Activated T-cell treated with anti-CD3 and anti-CD28 coated beads for 1 hour (primary cell): Measurements from ENCODE around the gene PEX3.
"Not testable (repeated sequence)": the region's sequence is repeated elsewhere in the genome, so short reads cannot be mapped to it uniquely, and the experiment has no call there.

Experiments
- DNase-seq: peaks from one replicate; pipeline ENCODE4 v3.0.0-alpha.2; 2020; ENCODE audit warnings: low read depth

PEX3 gene

DNA sequence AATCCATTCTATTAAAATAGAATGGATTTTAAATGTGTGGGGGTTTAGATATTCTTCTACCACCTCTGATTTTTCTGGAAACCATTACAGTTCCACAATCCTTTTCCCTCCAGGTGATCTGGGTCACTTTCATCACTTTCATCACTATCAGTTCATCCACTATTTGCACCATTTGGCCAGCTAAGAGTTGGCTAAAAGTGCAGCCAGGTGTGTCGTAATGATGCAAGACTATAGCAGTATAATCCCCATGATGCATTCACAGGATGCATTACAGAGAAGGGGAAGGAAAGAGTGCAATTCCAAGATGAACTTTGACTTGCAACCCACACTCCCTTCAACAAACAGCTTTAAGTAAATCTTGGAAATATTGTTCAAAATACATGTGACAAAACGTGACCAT is 56.0 kb downstream of the PEX3 start:
- no peak for DNase-seq

DNA sequence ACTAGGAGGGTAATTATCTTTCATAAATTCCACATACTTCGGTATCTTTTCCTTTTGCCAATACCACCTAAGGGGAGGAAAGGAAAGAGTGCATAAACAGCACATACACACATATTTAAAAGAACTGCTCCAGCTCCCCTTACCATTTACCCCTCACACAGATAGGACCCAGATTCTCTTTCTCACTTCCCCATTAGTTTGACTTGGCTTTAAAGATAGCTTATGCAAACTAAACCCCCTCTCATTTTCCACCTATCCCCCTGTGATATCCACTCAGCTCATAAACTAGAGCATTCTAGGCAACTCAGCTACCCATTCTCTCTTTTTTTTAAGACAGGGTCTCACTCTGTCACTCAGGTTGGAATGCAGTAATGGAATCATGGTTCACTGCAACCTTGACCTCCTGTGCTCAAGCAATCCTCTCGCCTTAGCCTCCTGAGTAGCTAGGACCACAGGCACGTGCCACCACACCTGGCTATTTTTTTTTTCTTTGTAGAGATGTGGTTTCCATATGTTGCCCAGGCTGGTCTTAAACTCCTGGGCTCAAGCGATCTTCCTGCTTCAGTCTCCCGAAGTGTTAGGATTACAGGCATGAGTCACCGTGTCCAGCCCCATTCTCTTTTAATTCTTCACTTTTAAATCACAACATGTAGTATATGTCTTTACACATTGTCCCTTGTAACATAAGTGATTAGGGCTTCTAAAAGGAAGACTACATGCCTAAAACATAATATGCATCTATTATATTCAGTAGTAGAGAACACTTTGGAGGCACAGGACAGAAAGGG is 56.9 kb downstream of the PEX3 start:
- no peak for DNase-seq

DNA sequence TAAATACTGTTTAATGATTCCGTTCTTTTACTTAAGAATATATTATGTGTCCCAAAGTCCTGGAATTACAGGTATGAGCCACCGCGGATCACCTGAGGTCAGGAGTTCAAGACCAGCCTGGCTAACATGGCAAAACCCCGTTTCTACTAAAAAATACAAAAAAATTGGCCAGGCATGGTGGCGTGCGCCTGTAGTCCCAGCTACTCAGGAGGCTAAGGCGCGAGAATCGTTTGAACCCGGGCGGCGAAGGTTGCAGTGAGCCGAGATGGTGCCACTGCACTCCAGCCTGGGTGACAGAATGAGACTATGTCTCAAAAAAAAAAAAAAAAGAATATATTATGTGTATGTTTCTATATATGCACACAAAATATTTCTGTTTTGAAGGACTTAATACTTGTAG is 59.7 kb downstream of the PEX3 start:
- not testable (repeated sequence) for DNase-seq

DNA sequence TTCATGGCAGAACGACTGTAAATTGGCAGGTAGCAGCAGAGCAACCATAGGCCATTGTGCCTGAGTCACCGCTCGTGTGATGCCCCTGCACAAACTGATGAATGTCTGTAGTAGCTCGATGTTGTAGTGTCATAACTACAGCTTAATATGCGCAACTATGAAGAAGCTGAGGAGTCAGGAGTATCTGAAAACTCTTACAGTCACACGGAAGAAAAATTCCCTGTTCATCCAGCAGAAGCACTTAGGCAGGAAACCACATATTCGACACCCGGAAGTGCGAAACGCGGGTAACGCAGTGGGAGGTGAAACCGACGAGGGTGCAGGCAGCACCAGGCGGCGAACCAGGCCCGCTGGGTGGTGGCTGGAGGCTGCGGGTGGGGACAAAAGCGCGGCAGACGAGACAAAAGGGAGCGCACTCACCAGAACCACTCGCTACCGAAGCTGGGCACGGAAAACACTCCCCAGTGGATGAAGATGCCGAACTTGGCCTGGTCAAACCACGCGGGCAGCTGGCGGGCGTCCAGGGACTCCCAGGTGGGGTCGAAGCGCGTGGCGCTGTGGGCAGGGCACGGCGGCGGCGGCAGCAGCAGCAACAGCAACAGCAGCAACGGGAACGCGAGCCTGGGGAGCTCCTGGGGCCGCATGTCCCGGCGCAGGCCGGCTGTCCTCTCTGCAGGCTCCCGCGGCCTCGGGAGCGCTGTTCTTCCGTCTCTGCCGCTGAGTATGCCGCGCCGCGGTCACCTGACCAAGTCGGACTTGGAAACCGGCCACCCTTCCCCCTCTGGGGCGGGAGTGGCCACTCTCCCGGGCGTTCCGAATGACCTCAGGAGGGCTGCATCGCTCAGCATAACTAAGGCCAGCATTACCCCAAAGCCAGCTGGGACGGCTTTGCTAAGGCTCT is 60.6 kb downstream of the PEX3 start, which contains the start of gene FUCA2:
Gene FUCA2, minus strand, starts transcription at position 730 of the 901 bp plus-strand sequence. Its CDS starts 86 bp downstream, at position 644.
- peak; percentile 40 for DNase-seq

DNA sequence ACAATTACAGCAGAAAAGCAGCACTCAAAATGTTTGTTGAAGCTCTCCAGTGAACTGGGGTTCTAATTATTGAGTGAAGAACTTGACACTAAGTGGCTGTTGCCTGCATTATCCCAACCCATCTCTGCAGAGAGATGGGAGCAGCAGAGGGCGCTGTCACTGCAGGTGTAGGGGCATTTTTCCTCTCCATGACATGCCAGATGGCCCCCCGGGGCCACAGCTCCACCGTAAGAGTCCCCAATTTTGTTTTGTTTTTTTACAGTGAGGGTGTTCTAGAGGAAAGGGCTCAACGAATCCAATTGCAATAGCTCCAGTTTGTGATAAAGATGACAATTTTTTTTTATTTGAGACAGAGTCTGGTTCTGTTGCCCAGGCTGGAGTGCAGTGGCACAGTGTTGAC is 62.8 kb downstream of the PEX3 start:
- peak; percentile 26 for DNase-seq

DNA sequence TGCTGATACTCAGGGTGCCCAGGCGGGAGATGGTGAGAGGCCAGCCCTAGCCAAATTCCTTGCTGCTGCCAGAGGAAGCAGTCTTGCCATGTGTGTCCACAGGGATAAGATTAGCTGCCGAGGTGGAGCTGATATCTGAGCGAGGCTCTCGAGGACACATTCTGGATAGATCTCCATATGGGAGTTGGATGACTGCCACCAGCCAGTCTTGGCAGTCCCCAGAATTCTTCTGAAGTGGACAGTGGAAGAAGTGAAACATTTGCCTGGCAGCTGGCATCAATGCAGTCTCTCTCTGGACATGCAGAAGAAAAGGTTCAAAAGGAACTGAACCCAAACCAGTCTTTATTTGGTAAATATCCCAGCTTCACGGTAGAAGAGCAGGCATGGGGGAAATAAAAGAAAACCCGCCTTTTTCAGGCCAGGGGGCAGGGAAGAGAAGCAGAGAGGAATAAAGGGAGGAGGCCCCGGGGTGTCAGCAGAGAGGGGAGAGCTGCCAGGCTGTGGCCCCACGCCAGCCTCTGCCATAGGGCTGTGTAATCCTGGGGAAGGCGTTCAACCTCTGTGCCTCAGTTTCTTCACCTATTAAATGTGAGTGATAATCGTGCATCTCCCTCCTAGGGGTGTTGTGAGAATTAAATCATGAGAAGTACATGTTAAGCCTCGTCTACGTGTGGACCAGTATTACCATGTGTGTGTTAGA is 64.6 kb downstream of the PEX3 start:
- DNase-seq = no peak

DNA sequence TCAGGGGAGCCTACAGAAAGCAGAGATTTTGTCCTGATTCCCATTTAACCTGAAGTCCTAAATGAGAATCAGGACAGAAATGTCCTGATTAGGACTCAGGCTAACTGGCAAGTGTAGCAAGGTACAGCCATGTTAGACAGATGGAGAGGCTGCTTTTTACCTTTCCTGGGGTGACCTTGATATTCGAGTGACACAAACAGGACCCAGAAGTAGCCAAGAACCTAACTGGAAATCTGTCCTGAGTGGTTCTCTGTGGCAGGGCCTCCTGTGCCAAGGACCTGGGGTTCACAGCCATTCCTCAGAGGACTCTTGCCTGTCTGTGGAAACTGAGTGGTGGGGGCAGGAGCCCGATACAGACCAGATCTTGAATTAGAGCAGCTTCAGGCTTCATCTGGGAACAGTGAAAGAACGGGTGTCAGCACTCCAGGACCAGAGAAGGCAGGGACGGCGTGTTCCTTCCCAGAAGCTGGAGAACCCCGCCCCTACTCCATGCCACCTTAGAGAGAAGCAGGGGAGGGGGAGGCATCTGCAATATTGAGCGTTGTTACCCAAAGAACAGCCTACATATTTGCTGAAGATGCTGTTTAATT is 65.3 kb downstream of the PEX3 start:
- DNase-seq = no peak

DNA sequence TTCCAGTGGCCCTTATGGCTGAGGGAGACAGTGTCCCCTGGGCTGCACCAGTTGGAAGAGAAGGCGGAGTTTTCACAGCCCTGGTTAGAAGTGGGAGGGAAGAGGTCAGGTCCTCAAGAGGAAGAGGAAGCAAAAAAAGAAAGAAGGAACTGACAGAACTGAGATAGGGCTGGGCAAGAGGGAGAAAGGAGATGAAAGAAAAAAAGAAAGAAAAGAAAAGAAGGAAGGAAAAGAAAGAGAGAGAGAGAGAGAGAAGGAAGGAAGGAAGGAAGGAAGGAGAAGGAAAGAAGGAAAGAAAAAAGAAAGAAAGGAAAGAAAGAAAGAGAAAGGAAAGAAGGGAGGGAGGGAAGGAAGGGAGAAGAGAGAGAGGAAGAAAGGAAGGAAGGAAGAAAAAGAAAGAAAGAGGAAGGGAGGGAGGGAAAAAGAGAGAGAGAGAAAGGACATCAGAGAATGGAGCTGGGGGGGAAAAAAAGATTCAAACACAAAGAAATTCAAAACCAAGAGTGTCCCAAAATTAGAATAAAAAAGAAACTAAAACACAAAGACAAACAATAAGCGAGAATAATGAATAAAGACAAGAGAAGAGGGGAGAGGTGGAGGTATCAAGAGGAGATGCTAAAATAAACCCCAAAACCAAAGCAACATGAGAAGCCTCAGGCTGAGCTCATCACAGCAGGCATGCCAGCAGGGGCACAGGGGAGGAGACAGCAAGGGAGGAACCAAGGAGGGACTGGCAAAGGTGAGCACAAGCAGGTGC is 66.3 kb downstream of the PEX3 start:
- DNase-seq = no peak

DNA sequence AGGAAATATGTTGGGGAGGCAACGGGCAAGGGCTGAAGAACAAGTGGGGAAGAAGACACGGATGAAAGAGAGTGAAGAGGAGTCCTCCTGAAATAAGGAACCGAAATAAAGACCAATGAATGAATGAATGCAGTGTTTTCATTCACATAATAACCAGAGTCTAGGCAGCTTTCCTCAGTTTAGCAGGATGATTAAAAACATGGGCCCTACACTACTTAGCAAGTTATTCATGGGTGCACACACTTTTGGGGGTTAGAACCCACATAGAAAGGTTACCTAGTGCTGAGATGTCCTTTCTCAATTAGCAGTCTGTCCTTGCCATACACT is 66.8 kb downstream of the PEX3 start:
- no peak for DNase-seq

DNA sequence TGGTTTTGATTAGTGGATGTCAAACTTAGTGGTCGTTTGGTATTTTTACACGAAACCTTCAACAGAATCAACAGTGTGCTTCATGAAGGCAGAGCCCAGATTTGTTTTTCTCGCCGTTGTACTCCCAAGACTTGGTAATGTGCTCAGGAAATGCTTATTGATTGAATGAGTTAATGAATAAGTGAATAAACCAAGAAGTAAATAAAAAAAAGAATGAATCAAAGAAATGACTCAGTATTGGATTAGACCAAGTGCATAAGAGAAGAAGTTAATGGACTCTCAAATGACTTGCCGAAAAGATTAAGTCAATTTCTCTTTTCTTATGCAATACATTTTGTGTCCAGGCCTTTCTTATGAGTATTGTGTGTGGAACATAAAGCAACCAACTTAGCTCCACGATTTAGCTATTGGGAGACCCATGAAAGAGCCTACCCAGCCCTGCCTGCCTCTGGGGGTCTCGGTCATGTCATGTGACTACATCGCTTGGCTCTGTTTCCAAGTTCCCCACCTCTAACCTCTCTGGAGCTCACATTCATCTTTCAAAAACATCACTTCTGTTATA is 71.5 kb downstream of the PEX3 start:
- DNase-seq = no peak

DNA sequence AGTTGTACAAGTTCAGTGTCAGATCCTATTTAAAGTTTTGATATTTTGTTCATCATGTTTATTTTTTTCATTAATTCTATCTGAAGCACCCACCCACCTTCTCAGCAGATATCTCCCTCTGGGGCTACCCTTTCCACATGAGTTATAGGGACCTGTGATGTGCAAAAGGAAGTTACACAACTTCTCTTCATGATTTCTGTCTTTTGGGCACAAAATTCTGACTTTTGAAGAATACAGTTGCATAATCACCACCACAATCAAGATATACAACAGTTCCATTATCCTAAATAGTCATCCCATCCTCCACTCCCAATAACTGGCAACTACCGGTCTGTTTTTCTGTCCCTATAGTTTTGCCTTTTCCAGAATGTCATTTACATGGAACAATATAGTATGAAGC is 74.8 kb downstream of the PEX3 start:
- no peak for DNase-seq

DNA sequence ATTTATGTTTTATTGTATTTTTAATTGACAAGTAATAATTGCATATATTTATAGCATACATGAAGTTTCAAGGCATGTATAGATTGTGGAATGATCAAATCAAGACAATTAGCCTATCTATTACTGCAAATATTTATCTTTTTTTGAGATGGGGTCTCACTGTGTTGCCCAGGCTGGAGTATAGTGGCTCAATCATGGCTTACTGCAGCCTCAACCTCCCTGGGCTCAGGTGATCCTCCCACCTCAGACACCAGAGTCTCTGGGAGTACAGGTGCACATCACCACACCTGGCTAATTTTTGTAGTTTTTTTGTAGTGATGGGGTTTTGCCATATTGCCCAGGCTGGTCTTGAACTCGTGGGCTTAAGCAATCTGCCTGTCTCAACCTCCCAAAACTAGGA is 77.1 kb downstream of the PEX3 start:
- DNase-seq = no peak

DNA sequence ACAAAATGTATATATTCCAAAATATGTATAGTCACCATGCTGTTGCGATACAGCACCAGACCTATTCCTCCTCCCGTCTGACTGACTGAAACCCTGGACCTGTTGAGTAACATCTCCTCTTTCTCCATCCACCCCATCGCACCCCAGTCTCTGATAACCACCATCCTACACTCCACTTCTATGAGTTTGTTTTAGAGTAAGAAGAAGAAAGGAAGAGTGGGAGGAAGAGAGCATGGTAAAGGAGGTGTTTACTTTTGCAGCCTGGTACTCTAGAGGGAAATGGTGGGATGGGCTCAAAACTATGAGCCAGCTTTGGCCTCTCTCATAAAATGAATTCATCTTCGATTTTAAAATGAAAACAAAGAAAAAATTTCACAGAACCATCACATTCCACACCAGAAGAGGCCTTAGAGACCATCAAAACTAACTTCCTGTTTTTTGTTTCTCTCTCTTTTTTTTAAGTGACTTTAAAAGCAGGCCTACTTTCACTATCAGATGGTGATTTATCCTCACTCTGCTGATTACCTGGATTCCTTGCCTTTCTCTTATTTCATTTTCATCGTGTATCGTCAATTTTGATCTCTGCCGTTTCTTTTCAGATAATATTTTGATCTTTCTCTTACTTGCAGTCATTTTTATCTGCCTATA is 77.7 kb downstream of the PEX3 start:
- DNase-seq = no peak

DNA sequence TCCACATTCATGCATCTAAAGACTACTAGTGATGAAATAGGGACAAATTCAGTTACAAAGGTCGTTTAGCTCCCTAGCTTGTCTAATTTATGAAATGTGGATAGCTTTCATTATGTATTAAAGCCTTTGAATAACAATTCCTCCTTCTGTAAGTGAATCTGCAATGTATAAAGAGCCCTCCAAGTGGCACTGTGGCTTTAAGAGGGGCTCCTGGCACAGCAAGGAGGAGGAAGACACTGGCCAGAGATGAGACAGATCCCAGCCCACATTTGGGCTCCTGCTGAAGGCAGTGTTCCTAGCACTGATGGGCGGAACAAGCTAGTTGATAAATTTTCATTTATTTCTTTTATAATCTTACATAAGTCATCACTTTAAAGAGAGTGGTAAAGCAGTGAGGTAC is 78.5 kb downstream of the PEX3 start:
- DNase-seq = no peak

DNA sequence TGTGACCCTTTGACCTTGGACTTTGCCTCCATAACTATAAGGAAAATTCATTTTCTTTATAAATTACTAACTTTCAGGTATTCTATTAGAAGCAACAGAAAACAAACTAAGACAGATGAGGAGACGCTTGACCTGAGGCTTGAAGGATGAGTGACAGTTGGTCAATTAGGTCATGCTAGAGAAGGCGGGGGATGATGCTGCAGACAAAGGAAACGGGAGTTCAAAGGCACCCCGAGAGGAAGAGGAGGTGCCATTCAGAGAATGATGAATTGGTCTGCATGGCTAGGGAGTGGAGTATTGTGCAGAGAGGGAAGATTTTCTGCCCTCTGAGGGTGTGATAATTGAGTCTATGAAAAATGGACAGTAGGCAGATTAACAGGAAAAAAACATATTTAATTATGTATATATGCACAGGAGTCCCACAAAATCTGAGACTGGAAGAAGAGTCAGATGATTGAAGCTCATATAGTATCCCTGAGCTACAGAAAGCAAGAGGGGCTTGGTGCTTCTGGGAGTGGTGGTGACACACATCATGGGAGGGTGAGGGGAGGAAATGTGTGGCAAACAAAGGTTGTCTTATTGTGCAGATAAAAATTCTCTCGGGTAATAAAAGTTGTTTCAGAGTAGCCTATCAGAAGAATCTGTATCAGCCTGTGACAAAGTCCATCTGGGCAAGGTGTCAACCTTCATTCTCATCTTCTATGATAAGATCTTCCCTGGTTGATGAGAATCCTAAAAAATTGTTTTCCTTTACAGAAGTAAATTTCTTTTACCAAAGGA is 81.3 kb downstream of the PEX3 start:
- no peak for DNase-seq

DNA sequence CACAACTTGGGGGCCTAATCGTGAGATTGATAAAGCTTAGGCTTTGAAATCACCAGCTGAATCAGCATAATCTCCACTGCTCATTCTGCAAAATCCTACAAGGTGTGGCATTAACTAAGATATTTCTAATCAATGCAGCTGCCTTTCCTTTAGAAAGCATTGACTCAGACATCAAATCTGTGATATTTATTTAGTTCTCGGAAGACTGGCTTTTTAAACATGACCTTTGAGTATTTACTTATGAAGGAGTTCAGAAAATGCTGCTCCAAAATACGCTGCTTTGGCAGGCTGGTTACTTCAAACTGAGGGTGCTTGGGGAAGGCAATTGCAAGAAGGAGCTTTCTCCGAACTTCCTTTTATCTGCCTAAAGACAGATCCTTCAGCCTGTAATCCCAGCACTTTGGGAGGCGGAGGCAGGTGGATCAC is 84.6 kb downstream of the PEX3 start:
- DNase-seq = no peak

DNA sequence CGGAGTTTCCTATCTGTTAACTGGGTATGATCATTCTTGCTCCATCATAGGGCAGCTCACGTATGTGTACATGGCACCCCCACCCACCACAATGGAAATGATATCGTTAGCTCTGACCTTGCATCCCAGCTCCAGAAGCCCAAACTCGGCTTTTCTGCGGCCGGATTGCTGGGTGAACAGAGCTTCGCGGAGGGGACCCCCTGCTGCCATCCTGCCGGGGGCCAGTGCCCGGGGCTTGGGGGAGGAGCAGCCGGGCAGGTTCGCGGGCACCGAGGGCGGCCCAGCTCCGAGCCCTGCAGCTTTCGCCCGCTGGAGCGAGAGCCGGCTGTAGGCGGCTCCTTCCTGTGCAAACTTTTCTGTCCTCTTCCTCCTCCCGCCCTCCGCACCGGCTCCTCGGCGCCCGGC is 85.9 kb downstream of the PEX3 start:
- DNase-seq = peak; percentile 27

DNA sequence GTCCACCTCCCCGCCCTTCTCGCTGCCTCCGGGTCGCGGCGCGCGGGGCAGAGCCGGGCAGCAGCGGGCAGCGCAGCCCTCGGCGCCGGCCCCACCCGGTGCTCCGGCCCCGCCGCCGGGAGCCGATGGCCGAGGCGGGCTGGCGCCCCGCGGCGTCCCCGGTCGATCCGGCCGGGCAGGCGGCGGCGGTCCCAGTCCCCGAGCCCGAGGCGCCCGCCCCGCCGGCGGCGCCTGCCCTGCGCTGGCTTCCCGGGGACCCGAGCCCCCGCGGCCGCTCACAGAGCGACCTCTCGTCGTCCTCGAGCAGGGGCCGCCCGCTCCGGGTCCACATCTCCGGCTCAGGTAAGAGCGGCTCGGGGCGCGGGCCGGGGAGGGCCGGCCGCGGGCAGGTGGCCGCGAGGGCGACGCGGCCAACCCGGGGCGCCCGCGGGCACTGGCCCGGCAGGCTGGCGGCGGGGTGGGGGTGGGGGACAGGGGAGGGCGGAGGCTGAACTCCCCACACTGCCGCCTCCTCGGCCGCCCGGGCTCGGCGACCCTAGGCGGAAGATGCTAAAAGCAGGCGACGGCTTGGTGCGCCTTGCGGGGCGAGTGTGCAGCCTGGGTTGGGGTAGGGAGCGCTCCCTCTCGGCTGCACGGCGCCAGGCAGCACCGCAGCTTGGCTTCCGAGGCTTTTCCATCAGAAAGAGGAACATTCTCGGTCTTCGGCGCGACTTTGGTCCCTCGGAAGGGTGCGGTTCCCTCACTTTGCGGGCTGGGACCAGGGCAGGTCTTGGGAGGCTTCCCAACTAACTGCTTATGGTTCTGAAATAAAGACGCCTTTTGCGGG is 86.5 kb downstream of the PEX3 start:
- DNase-seq = peak; percentile 43

DNA sequence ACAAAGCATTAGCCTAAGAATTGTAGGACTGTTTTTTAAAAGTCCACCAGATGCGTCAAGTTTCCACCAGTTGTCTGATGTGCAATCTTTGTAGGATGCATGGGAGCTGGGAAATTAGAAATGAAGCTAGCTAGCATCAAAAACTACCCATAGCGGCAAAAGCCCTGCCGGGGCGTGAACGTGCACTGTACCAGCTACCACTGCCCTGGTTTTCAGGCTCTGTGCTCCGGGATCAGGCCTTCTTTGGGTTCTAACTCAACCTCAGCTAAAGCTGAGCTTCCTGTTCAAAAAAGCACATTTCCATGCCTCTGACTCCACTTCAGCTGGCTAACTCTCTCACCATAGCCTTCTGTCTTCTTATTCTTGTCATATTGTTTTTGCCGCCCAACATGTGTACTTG is 87.8 kb downstream of the PEX3 start:
- DNase-seq = no peak
